WTC11 (cell line): ENCODE results near the gene ABCG4.

Experiments used
- AFF4 ChIP-seq: sonication (generic); formaldehyde crosslinking; IDR thresholded peaks from 2 replicates; pipeline ENCODE4 v1.8.1; 2023; ENCODE audit warnings: mild to moderate bottlenecking, missing genetic modification reagents, borderline replicate concordance
- CTCF ChIP-seq: fragments of 200-600 bp; IDR thresholded peaks from 2 replicates; pipeline ENCODE4 v1.8.0; 2022; ENCODE audit warnings: antibody characterized with exemption
- ETV6 ChIP-seq: sonication (generic); formaldehyde crosslinking; IDR thresholded peaks from 2 replicates; pipeline ENCODE4 v1.8.1; 2022; ENCODE audit warnings: mild to moderate bottlenecking, missing genetic modification reagents
- FOXJ3 ChIP-seq: sonication (generic); formaldehyde crosslinking; IDR thresholded peaks from 2 replicates; pipeline ENCODE4 v1.9.0; 2021; ENCODE audit warnings: missing genetic modification reagents, mild to moderate bottlenecking, borderline replicate concordance
- FOXP1 ChIP-seq: sonication (generic); formaldehyde crosslinking; IDR thresholded peaks from 2 replicates; pipeline ENCODE4 v1.8.0; 2022; ENCODE audit warnings: missing genetic modification reagents, mild to moderate bottlenecking, moderate library complexity, borderline replicate concordance
- GABPB1 ChIP-seq: sonication (generic); formaldehyde crosslinking; IDR thresholded peaks from 2 replicates; pipeline ENCODE4 v1.8.1; 2023; ENCODE audit warnings: mild to moderate bottlenecking, missing genetic modification reagents
- MAX ChIP-seq: sonication (generic); formaldehyde crosslinking; IDR thresholded peaks from 2 replicates; pipeline ENCODE4 v1.8.0; 2022; ENCODE audit warnings: mild to moderate bottlenecking, missing genetic modification reagents
- PREB ChIP-seq: sonication (generic); formaldehyde crosslinking; IDR thresholded peaks from 2 replicates; pipeline ENCODE4 v1.8.1; 2022; ENCODE audit warnings: mild to moderate bottlenecking, missing genetic modification reagents, moderate library complexity, borderline replicate concordance
- SOX15 ChIP-seq: fragments of 250-450 bp; sonication (Bioruptor Pico); IDR thresholded peaks from 2 replicates; pipeline ENCODE4 v1.9.0; 2021; ENCODE audit warnings: mild to moderate bottlenecking
- ZNF281 ChIP-seq: sonication (generic); formaldehyde crosslinking; IDR thresholded peaks from 2 replicates; pipeline ENCODE4 v1.8.0; 2023; ENCODE audit warnings: mild to moderate bottlenecking, missing genetic modification reagents

- no peak for TF ChIP-seq CTCF
- no peak for TF ChIP-seq SOX15 (CRISPR knock-in tag)
- no peak for TF ChIP-seq FOXP1 (CRISPR knock-in tag)
- TF ChIP-seq ZNF281 (CRISPR knock-in tag) = no peak
- no peak for TF ChIP-seq FOXJ3
- TF ChIP-seq ETV6 (CRISPR knock-in tag) = no peak
- TF ChIP-seq MAX (CRISPR knock-in tag) = no peak
- TF ChIP-seq GABPB1 (CRISPR knock-in tag) = no peak
- no peak for TF ChIP-seq AFF4 (CRISPR knock-in tag)
- no peak for TF ChIP-seq PREB
Measured at GRCh38 chr11:119160151-119160550, 11.3 kb downstream of the ABCG4 start.
